ENCODE data around the gene DIPK2B.

DNA sequence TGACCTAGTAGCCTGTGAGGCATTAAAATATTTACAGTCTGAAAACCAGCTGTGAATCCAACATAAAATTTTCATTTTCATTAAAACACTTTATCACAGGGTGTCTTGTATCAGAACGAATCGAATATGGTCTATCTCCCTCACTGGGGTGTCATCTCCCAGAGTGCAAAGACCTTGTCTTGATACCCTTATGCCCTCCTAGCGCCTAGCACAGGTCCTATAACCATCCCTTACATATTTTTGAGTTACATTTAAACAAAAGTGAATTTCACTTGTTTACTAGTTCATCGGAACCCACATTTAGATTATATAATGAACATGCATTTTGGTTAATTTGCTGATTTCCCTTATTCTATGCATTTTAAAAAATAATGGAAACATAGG is 14.0 kb downstream of the DIPK2B start:
- TF ChIP-seq EP300 (IDR thresholded peaks at IDR 0.05; ENCODE audit: low read length) (no peak), ZNF174 (CRISPR knock-in tag; IDR thresholded peaks at IDR 0.05) (no peak), ZNF274 (IDR thresholded peaks at IDR 0.05; ENCODE audit: borderline replicate concordance, low read depth, low read length) (no peak)
- TF ChIP-seq, protein P1, sequence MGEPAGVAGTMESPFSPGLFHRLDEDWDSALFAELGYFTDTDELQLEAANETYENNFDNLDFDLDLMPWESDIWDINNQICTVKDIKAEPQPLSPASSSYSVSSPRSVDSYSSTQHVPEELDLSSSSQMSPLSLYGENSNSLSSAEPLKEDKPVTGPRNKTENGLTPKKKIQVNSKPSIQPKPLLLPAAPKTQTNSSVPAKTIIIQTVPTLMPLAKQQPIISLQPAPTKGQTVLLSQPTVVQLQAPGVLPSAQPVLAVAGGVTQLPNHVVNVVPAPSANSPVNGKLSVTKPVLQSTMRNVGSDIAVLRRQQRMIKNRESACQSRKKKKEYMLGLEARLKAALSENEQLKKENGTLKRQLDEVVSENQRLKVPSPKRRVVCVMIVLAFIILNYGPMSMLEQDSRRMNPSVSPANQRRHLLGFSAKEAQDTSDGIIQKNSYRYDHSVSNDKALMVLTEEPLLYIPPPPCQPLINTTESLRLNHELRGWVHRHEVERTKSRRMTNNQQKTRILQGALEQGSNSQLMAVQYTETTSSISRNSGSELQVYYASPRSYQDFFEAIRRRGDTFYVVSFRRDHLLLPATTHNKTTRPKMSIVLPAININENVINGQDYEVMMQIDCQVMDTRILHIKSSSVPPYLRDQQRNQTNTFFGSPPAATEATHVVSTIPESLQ (CRISPR knock-in tag; IDR thresholded peaks at IDR 0.05): no peak
- TF ChIP-seq, protein P2, sequence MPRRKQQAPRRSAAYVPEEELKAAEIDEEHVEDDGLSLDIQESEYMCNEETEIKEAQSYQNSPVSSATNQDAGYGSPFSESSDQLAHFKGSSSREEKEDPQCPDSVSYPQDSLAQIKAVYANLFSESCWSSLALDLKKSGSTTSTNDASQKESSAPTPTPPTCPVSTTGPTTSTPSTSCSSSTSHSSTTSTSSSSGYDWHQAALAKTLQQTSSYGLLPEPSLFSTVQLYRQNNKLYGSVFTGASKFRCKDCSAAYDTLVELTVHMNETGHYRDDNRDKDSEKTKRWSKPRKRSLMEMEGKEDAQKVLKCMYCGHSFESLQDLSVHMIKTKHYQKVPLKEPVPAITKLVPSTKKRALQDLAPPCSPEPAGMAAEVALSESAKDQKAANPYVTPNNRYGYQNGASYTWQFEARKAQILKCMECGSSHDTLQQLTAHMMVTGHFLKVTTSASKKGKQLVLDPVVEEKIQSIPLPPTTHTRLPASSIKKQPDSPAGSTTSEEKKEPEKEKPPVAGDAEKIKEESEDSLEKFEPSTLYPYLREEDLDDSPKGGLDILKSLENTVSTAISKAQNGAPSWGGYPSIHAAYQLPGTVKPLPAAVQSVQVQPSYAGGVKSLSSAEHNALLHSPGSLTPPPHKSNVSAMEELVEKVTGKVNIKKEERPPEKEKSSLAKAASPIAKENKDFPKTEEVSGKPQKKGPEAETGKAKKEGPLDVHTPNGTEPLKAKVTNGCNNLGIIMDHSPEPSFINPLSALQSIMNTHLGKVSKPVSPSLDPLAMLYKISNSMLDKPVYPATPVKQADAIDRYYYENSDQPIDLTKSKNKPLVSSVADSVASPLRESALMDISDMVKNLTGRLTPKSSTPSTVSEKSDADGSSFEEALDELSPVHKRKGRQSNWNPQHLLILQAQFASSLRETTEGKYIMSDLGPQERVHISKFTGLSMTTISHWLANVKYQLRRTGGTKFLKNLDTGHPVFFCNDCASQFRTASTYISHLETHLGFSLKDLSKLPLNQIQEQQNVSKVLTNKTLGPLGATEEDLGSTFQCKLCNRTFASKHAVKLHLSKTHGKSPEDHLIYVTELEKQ (CRISPR knock-in tag; IDR thresholded peaks at IDR 0.05): no peak
